HG02642 (cell line): ENCODE results near the gene PHAF1.

Source experiments
- ATAC-seq: cut with Tn5 transposase; IDR thresholded peaks from one replicate; pipeline ENCODE4 v1.9.1; 2021; ENCODE audit warnings: mild to moderate bottlenecking; ENCODE audit not compliant: unreplicated experiment, poor library complexity

PHAF1 gene

GRCh38 chr16:67145746-67146145, 36.0 kb downstream of the PHAF1 start:
- no peak for ATAC-seq

DNA sequence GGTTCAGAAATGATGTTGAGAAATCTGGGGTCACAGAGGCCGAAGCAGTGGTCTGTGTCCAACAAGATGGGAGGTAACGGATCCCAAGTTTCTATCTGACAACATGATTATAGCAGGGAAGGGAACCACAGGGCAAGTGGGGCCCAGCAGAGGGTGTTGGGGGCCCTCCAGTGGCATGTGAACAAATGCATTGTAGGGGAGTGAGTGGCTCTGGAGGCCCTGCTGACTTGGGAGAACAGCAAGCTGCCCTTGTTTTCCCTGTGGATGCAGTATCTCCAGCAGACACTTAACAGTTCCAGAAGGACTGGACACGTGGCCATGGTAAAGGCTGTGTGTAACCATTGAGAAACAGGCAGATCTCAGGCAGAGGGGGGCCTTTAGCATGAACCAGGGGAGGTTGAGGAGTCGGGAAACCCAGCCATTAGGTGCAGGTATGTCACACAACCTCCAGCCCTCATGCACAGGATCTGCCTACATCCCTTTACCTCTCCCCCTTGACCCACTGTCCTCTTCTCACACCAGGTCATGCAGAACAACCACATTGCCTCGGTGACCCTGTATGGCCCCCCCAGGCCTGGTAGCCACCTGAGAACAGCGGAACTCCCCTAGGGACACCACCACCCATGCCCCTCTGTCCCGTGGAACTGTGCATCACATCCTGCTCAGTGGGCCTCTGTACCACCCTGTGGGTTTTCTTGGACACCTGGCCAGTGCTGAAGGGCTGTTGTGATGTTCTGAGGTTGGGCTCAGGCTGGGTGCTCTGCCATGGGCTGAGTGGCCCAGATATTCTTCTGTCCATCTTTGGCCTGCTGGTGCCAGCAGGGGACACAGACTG, 37.0 kb downstream of the PHAF1 start:
- ATAC-seq: no peak

GRCh38 chr16:67147437-67148140, 37.8 kb downstream of the PHAF1 start:
- no peak for ATAC-seq

DNA sequence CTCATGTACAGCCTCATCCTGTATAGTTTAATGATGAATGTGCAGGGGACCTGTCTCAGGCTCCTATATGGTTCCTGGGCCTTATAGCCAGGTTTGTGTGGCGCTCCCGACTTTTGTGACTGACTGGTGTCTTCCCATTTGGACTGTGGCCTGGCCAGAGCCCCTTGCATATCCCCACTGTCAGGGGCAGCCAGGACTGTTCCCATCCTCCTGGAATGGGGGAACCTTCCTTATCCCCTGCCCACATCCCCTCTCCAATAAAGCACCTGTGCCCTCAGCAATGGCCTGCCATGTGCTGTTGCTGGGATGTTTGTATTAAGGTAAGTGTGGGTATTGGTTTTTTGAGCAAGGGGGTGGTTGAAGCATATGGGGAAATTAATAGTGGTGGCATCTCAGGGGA, 38.5 kb downstream of the PHAF1 start:
- ATAC-seq: no peak

- no peak for ATAC-seq
Measured at GRCh38 chr16:67148656-67149275, 39.0 kb downstream of the PHAF1 start.

GRCh38 chr16:67149276-67150046, 39.7 kb downstream of the PHAF1 start:
- ATAC-seq: no peak

DNA sequence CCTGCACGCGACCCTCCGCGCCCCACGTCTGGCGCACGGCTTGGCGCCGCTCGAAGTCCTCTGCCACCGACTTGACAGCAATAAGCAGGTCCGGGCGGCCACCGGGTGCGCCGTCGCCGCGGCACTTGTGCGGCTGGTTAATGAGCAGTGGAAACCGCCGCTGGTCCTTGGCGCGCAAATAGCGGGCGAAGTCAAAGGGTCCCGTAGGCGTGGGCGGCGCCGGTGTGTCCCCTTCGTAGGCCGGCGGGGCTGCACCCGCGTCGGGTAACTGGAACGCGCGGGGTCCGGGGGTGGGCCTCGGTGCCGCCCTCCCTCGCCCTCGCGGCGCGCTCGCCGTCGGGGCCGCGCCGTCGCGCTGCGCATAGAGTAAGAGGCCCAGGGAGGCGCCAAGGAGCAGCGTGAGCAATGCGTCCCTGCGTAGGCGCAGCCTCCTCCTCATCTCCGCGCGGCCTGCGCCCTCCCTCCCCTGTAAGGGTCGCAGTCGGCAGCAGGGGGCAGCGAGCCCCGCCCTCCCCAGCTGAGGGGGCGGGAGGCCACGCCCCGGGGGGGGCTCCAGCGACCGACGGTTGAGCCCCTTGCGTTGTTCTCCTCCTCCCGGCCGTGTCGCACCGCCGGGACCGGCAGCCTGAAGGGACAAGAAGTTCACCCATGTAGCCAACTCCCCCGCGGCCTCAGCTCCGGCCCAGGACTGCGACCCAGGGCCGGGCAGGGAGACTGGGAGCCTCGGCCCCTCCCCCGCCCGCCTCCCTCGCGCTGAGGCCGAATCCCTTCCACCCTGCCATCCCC, 40.5 kb downstream of the PHAF1 start:
- ATAC-seq: peak; percentile 31

DNA sequence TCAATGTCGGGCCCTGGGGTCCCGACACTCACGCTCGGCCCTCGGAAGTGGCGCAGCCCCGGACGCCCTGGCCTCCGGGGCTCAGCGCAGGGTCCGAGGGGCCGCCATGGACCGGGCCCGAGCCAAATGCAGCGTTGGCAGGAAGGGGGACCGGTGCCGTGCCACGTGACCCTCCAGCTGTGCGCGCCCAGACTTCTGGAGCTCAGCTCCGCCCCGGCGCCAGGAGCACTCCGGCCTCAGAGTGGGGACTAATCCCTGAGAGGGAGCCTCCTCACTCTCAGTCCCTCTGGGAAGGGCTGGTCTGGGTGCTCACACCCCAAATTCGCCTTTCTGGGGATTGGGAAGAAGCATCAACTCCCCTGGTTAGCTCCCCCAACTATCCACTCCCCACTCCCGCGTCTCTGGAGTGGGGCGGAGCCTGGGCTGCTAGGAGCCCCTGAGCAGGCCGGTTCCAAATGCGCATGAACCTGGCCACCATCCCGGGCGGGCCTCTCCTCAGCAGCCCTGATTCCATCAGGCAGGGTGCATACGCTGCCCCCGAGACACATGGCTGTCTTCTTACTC, 41.2 kb downstream of the PHAF1 start, which contains the start of gene B3GNT9:
Gene B3GNT9, minus strand, starts transcription at position 166 of the 564 bp plus-strand sequence. CDS start 513 bp downstream, outside the sequence.
- peak; percentile 68 for ATAC-seq

DNA sequence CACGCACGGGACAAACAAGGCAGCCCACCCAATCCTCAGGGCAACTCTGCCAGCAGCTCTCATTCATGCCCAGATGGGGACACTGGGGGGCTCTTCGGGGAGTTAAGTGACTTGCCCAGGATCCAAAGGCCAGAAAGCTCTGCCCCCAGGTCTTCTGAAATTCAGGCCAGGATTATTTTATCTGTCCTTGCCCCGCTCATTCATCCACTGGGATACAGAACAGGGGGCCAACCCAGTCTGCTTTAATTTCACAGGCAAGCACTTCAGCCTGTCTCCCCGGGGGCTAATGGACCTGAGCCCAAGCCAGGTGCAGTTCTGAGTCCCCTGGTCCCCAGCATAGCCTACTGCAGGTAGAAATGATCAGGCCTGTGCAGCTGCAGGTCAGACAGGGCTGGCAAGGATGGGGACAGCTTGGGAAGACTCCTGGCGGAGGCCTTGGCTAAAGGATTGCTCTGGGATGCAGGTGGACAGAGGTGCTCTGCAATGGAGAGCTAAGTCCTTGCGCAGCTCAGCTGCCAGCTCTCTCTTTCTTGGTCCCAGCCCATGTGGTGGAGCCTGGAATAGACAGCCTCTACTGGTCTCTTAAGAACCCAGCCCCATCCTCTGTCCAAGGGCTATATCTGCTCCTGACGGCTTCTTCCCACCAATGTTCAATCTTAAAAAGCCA, 41.8 kb downstream of the PHAF1 start:
- ATAC-seq: no peak

DNA sequence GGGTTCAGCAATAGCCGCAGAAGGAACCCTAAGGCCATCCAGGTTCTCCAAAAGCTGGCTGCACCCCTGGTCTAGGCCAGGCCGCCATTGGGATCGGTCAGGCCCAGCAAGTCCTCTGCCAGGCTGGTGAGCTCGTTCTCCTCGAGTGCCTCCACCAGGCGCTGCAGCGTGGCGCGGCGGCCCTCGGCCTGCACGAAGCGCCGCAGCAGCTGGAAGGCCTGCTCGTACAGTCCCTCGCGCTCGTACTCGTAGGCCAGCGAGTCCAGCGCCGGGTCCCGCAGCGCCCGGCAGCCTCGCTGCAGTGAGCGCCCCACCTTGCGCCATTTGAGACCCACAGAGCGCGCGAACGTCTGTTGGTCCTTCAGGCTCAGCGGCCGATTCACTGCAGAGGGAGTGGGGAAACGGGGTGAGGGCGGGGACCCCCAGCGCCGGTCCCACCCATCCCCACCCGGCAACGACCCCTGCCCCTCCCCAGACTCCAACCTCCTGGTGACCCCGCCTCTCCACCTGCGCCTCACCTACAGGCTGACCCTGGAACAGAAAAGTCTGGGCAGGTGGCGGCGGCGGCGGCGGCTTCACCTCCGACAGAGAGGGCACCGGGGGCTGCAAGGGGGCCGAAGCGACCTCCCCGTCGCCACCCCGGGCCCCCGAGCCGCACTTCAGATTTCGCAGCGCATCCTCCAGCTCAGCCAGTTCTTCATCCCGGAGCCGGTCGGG, 45.0 kb downstream of the PHAF1 start:
- ATAC-seq: no peak

GRCh38 chr16:67155295-67156142, 45.8 kb downstream of the PHAF1 start:
- ATAC-seq: no peak

DNA sequence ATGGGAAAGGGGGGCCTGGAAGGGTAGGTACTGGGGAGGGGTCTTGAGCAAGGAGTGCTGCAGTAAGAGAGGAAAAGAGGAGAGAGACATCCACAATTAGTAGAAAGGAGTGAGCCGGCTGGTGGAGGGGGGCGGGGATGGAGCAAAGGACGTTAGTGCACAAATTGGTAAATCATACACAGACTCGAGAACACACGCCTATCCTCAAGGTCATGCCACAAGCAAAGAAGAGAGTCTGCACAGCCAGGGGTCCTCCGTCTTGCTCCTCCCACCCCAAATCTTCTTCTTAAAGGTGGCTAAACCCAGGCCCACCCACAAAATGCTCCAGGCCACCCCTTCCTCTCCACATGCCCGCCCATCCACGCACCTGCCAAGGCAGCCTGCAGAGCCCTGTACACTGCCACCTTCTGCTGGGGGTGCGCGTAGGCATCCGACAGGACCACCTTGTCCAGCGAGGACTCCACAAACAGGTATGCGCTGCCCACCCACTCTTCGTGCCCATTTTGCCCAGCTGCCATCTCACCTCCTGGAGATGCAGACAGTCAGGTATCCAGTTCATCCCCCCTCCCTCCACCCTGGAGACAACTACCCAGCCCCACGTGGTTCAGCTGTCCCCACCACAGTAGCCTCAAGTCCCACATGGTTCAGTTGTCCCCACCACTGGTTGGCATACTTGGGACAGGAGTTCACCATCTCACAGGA, 46.6 kb downstream of the PHAF1 start:
- no peak for ATAC-seq

GRCh38 chr16:67157106-67157748, 47.5 kb downstream of the PHAF1 start:
- ATAC-seq: no peak

GRCh38 chr16:67157892-67158635, 48.3 kb downstream of the PHAF1 start:
- ATAC-seq: no peak
